Measurements from ENCODE around the gene SLC26A1.

SLC26A1 gene

GRCh38 chr4:998096-998691 is 5.0 kb upstream of the SLC26A1 start:
- no peak for DNase-seq

- no peak for DNase-seq
Measured at GRCh38 chr4:997375-998071, 4.3 kb upstream of the SLC26A1 start.

GRCh38 chr4:996997-997374 is 3.8 kb upstream of the SLC26A1 start:
- DNase-seq: no peak

GRCh38 chr4:996030-996996 is 3.1 kb upstream of the SLC26A1 start:
- no peak for DNase-seq

GRCh38 chr4:995311-996026 is 2.3 kb upstream of the SLC26A1 start:
- DNase-seq: no peak

- DNase-seq: no peak
Measured at GRCh38 chr4:992297-993110, 700 bp downstream of the SLC26A1 start.

- DNase-seq: no peak
Measured at GRCh38 chr4:991451-992296, 1.5 kb downstream of the SLC26A1 start.

- DNase-seq: no peak
Measured at GRCh38 chr4:990746-991367, 2.3 kb downstream of the SLC26A1 start.

- DNase-seq: no peak
Measured at GRCh38 chr4:989722-990471, 3.3 kb downstream of the SLC26A1 start.

- no peak for DNase-seq
Measured at GRCh38 chr4:988726-989721, 4.2 kb downstream of the SLC26A1 start.

- no peak for DNase-seq
Measured at GRCh38 chr4:987624-988513, 5.3 kb downstream of the SLC26A1 start.

- DNase-seq: no peak
Measured at GRCh38 chr4:986879-987623, 6.2 kb downstream of the SLC26A1 start, which contains the start of gene IDUA. IDUA (plus strand) TSS chr4:987044; CDS start chr4:987085, 41 bp downstream.

GRCh38 chr4:986428-986878 is 6.8 kb downstream of the SLC26A1 start:
- no peak for DNase-seq

GRCh38 chr4:985123-985830 is 7.9 kb downstream of the SLC26A1 start:
- no peak for DNase-seq

- DNase-seq: no peak
Measured at GRCh38 chr4:984336-985054, 8.7 kb downstream of the SLC26A1 start.
